ENCODE results near the gene TMPRSS7.

- TF ChIP-seq, protein P1, sequence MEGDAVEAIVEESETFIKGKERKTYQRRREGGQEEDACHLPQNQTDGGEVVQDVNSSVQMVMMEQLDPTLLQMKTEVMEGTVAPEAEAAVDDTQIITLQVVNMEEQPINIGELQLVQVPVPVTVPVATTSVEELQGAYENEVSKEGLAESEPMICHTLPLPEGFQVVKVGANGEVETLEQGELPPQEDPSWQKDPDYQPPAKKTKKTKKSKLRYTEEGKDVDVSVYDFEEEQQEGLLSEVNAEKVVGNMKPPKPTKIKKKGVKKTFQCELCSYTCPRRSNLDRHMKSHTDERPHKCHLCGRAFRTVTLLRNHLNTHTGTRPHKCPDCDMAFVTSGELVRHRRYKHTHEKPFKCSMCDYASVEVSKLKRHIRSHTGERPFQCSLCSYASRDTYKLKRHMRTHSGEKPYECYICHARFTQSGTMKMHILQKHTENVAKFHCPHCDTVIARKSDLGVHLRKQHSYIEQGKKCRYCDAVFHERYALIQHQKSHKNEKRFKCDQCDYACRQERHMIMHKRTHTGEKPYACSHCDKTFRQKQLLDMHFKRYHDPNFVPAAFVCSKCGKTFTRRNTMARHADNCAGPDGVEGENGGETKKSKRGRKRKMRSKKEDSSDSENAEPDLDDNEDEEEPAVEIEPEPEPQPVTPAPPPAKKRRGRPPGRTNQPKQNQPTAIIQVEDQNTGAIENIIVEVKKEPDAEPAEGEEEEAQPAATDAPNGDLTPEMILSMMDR (conservative IDR thresholded peaks at IDR 0.05) = no peak
- TF ChIP-seq ZFX (IDR thresholded peaks at IDR 0.05) = no peak
Measured at GRCh38 chr3:112038863-112039262, 4.3 kb downstream of the TMPRSS7 start.

Data from C4-2B (cell line).